Muscle layer of duodenum (tissue), 2 donors: Measurements from ENCODE around the gene NECTIN3.

ENCODE experiments used
- H3K27ac ChIP-seq: one replicate; pipeline ENCODE4 v1.7.0; 2013; ENCODE audit warnings: mild to moderate bottlenecking, low read length
- H3K27me3 ChIP-seq: one replicate; pipeline ENCODE4 v1.7.0; 2013; ENCODE audit warnings: low read depth, mild to moderate bottlenecking, control low read depth, low read length
- H3K36me3 ChIP-seq, 2 donors: one replicate each; pipeline ENCODE4 v1.7.0; 2013; ENCODE audit warnings: low read length in 2 of 2, control low read depth in 1 of 2, mild to moderate bottlenecking in 1 of 2; ENCODE audit not compliant: insufficient read depth in 2 of 2, control insufficient read depth in 1 of 2
- H3K4me1 ChIP-seq, 2 donors: one replicate each; pipeline ENCODE4 v1.7.0; 2013; ENCODE audit warnings: low read length in 2 of 2, mild to moderate bottlenecking in 2 of 2, control low read depth in 1 of 2, moderate library complexity in 1 of 2; ENCODE audit not compliant: insufficient read depth in 2 of 2, control insufficient read depth in 1 of 2
- H3K4me3 ChIP-seq, 2 donors: one replicate each; pipeline ENCODE4 v1.7.0; 2013; ENCODE audit warnings: low read length in 2 of 2, low read depth in 1 of 2, mild to moderate bottlenecking in 1 of 2
- H3K9me3 ChIP-seq, 2 donors: one replicate each; pipeline ENCODE4 v1.7.0; 2013; ENCODE audit warnings: low read length in 2 of 2, control low read depth in 1 of 2, mild to moderate bottlenecking in 1 of 2; ENCODE audit not compliant: control insufficient read depth in 1 of 2
- donor health status: healthy.

NECTIN3 gene

GRCh38 chr3:111051354-111051753 lies 20.3 kb upstream of the NECTIN3 start:
- H3K4me3 ChIP-seq: no peak overlapping the region
- no peak overlapping the region for H3K27ac ChIP-seq
- no peaks in the 10 kb centered on the region for H3K27me3 ChIP-seq
- H3K9me3 ChIP-seq: no peaks in the 10 kb centered on the region
- H3K36me3 ChIP-seq: no peaks in the 10 kb centered on the region
- no peaks in the 10 kb centered on the region for H3K4me1 ChIP-seq

GRCh38 chr3:111068574-111068973 lies 3.0 kb upstream of the NECTIN3 start:
- Histone ChIP-seq H3K36me3 (no peaks in the 10 kb centered on the region), H3K9me3 (no peaks in the 10 kb centered on the region), H3K27ac (no peak overlapping the region), H3K4me3 (no peak overlapping the region), H3K4me1 (peaks cover 0 to 7% of the 10 kb centered on the region in 2 donors), H3K27me3 (no peaks in the 10 kb centered on the region)

GRCh38 chr3:111069974-111070771 lies 1.4 kb upstream of the NECTIN3 start:
- peak overlapping the region; percentile 86 for H3K27ac ChIP-seq
- peaks cover 0 to 17% of the 10 kb centered on the region in 2 donors for H3K4me1 ChIP-seq
- H3K9me3 ChIP-seq: no peaks in the 10 kb centered on the region
- no peaks in the 10 kb centered on the region for H3K36me3 ChIP-seq
- H3K4me3 ChIP-seq: peak overlapping the region; percentile 85 to 91
- H3K27me3 ChIP-seq: no peaks in the 10 kb centered on the region

GRCh38 chr3:111070772-111071256 lies 802 bp upstream of the NECTIN3 start:
- peaks cover 0 to 17% of the 10 kb centered on the region in 2 donors for H3K4me1 ChIP-seq
- no peaks in the 10 kb centered on the region for H3K36me3 ChIP-seq
- H3K9me3 ChIP-seq: no peaks in the 10 kb centered on the region
- no peaks in the 10 kb centered on the region for H3K27me3 ChIP-seq
- peak overlapping the region; percentile 86 for H3K27ac ChIP-seq
- peak overlapping the region; percentile 85 to 91 for H3K4me3 ChIP-seq

- Histone ChIP-seq H3K9me3 (no peaks in the 10 kb centered on the region), H3K27ac (peak overlapping the region; percentile 79), H3K4me1 (peaks cover 0 to 17% of the 10 kb centered on the region in 2 donors), H3K27me3 (no peaks in the 10 kb centered on the region), H3K4me3 (peak overlapping the region; percentile 79 to 85), H3K36me3 (no peaks in the 10 kb centered on the region)
Measured at GRCh38 chr3:111072031-111072921, 660 bp downstream of the NECTIN3 start.

GRCh38 chr3:111073218-111073617 lies 1.6 kb downstream of the NECTIN3 start:
- H3K4me3 ChIP-seq: peak overlapping the region; percentile 79 to 85
- H3K9me3 ChIP-seq: no peaks in the 10 kb centered on the region
- no peaks in the 10 kb centered on the region for H3K27me3 ChIP-seq
- H3K36me3 ChIP-seq: no peaks in the 10 kb centered on the region
- H3K4me1 ChIP-seq: peaks cover 0 to 17% of the 10 kb centered on the region in 2 donors
- peak overlapping the region; percentile 79 for H3K27ac ChIP-seq

GRCh38 chr3:111076732-111077131 lies 5.1 kb downstream of the NECTIN3 start:
- Histone ChIP-seq H3K36me3 (no peaks in the 10 kb centered on the region), H3K27ac (no peak overlapping the region), H3K4me3 (no peak overlapping the region), H3K9me3 (no peaks in the 10 kb centered on the region), H3K27me3 (no peaks in the 10 kb centered on the region), H3K4me1 (peaks cover 5 to 31% of the 10 kb centered on the region in 2 donors)

- Histone ChIP-seq H3K4me1 (peaks cover 5 to 31% of the 10 kb centered on the region in 2 donors), H3K4me3 (no peak overlapping the region), H3K9me3 (no peaks in the 10 kb centered on the region), H3K36me3 (no peaks in the 10 kb centered on the region), H3K27ac (no peak overlapping the region), H3K27me3 (no peaks in the 10 kb centered on the region)
Measured at GRCh38 chr3:111077369-111077768, 5.8 kb downstream of the NECTIN3 start.

- no peak overlapping the region for H3K4me3 ChIP-seq
- H3K4me1 ChIP-seq: peaks cover 5 to 14% of the 10 kb centered on the region in 2 donors
- no peak overlapping the region for H3K27ac ChIP-seq
- H3K27me3 ChIP-seq: no peaks in the 10 kb centered on the region
- no peaks in the 10 kb centered on the region for H3K9me3 ChIP-seq
- no peaks in the 10 kb centered on the region for H3K36me3 ChIP-seq
Measured at GRCh38 chr3:111080413-111080812, 8.8 kb downstream of the NECTIN3 start.

GRCh38 chr3:111081008-111081545 lies 9.5 kb downstream of the NECTIN3 start:
- H3K9me3 ChIP-seq: no peaks in the 10 kb centered on the region
- H3K27ac ChIP-seq: no peak overlapping the region
- peaks cover 5 to 14% of the 10 kb centered on the region in 2 donors for H3K4me1 ChIP-seq
- no peaks in the 10 kb centered on the region for H3K36me3 ChIP-seq
- no peak overlapping the region for H3K4me3 ChIP-seq
- H3K27me3 ChIP-seq: no peaks in the 10 kb centered on the region

GRCh38 chr3:111084911-111085310 lies 13.3 kb downstream of the NECTIN3 start:
- H3K4me1 ChIP-seq: peaks cover 5 to 18% of the 10 kb centered on the region in 2 donors
- no peak overlapping the region for H3K4me3 ChIP-seq
- H3K27me3 ChIP-seq: no peaks in the 10 kb centered on the region
- H3K27ac ChIP-seq: no peak overlapping the region
- H3K36me3 ChIP-seq: no peaks in the 10 kb centered on the region
- no peaks in the 10 kb centered on the region for H3K9me3 ChIP-seq
